SK-N-MC (cell line): Measurements from ENCODE around the gene DAP3.
"Not testable (repeated sequence)": the region's sequence is repeated elsewhere in the genome, so short reads cannot be mapped to it uniquely, and the experiment has no call there.

ENCODE experiments used
- DNase-seq: peaks from one replicate; pipeline ENCODE4 v3.0.0-alpha.2; 2011; ENCODE audit warnings: low read depth, low spot score
- H3K27ac ChIP-seq: fragments of 200-600 bp; sonication (generic); 2 replicates; pipeline ENCODE4 v1.5.1; 2016; ENCODE audit warnings: mixed run types
- H3K36me3 ChIP-seq: fragments of 200-600 bp; sonication (generic); 2 replicates; pipeline ENCODE4 v1.6.1; 2017; ENCODE audit warnings: antibody characterized with exemption, low read length, mixed read lengths; ENCODE audit not compliant: insufficient read depth
- H3K4me3 ChIP-seq: fragments of 200-600 bp; sonication (generic); 2 replicates; pipeline ENCODE4 v1.5.1; 2016
- H3K9ac ChIP-seq: fragments of 200-600 bp; sonication (generic); 2 replicates; pipeline ENCODE4 v1.8.0; 2017; ENCODE audit warnings: mixed run types, mixed read lengths; ENCODE audit not compliant: insufficient read length
- H3K9me3 ChIP-seq: fragments of 200-600 bp; sonication (generic); 2 replicates; pipeline ENCODE4 v1.6.1; 2017; ENCODE audit warnings: low read depth, mild to moderate bottlenecking, antibody characterized with exemption, low read length, moderate library complexity, mixed read lengths
- EZH2 ChIP-seq: fragments of 200-600 bp; sonication (generic); IDR thresholded peaks from one replicate; pipeline ENCODE4 v1.6.1; 2017; ENCODE audit warnings: antibody characterized with exemption
- FOXP2 ChIP-seq: optimal IDR thresholded peaks from 2 replicates; pipeline ENCODE3; 2011; ENCODE audit warnings: mild to moderate bottlenecking, moderate library complexity; ENCODE audit not compliant: insufficient read depth; ENCODE audit errors: extremely low read length, control extremely low read depth
- POLR2AphosphoS5 ChIP-seq: IDR thresholded peaks from 2 replicates; pipeline ENCODE4 v1.6.1; 2012; ENCODE audit warnings: mild to moderate bottlenecking, low read depth, low read length, borderline replicate concordance

Gene DAP3

GRCh38 chr1:155695072-155695471, 6.2 kb downstream of the DAP3 start:
- Histone ChIP-seq H3K9ac (no peak overlapping the region), H3K9me3 (peaks cover 8% of the 10 kb centered on the region), H3K4me3 (no peak overlapping the region), H3K36me3 (peaks cover 53% of the 10 kb centered on the region), H3K27ac (peak overlapping the region; percentile 25; the same call in 1 of the 2 replicates)
- no peak for TF ChIP-seq POLR2AphosphoS5
- no peak for TF ChIP-seq EZH2
- TF ChIP-seq FOXP2: no peak
- DNase-seq: no peak

- H3K36me3 ChIP-seq: peaks cover 48% of the 10 kb centered on the region
Measured at GRCh38 chr1:155695608-155696007, 6.7 kb downstream of the DAP3 start.

GRCh38 chr1:155696524-155696923, 7.6 kb downstream of the DAP3 start:
- H3K9ac ChIP-seq: no peak overlapping the region
- no peak for TF ChIP-seq EZH2
- TF ChIP-seq FOXP2: no peak
- no peak for TF ChIP-seq POLR2AphosphoS5
- H3K36me3 ChIP-seq: peaks cover 39% of the 10 kb centered on the region
- peaks cover 5% of the 10 kb centered on the region; the same call in 1 of the 2 replicates for H3K9me3 ChIP-seq
- H3K27ac ChIP-seq: no peak overlapping the region
- H3K4me3 ChIP-seq: no peak overlapping the region
- DNase-seq: no peak

More at GRCh38 chr1:155695608-155696007, 6.7 kb downstream of the DAP3 start:
- Histone ChIP-seq H3K27ac (no peak overlapping the region), H3K4me3 (no peak overlapping the region), H3K9me3 (peaks cover 8% of the 10 kb centered on the region), H3K9ac (no peak overlapping the region)
- DNase-seq: no peak
- TF ChIP-seq FOXP2: no peak
- TF ChIP-seq EZH2: no peak
- no peak for TF ChIP-seq POLR2AphosphoS5

- H3K9ac ChIP-seq: no peak overlapping the region
- no peak for DNase-seq
- H3K36me3 ChIP-seq: peaks cover 34% of the 10 kb centered on the region
- no peak overlapping the region for H3K4me3 ChIP-seq
- H3K9me3 ChIP-seq: peaks cover 5% of the 10 kb centered on the region; the same call in 1 of the 2 replicates
- TF ChIP-seq POLR2AphosphoS5 (no peak), FOXP2 (no peak), EZH2 (no peak)
- H3K27ac ChIP-seq: no peak overlapping the region
Measured at GRCh38 chr1:155697046-155697445, 8.2 kb downstream of the DAP3 start.

GRCh38 chr1:155697616-155698015, 8.7 kb downstream of the DAP3 start:
- DNase-seq, H3K4me3 ChIP-seq, H3K9ac ChIP-seq, H3K9me3 ChIP-seq: not testable (repeated sequence)
- Histone ChIP-seq H3K27ac (0 out of 2 replicates have a peak overlapping the region, but pooled peaks have one; percentile 31), H3K36me3 (peaks cover 28% of the 10 kb centered on the region)

- peaks cover 19% of the 10 kb centered on the region for H3K36me3 ChIP-seq
- no peak overlapping the region for H3K4me3 ChIP-seq
Measured at GRCh38 chr1:155698382-155699038, 9.6 kb downstream of the DAP3 start.

GRCh38 chr1:155699062-155699461, 10.2 kb downstream of the DAP3 start:
- H3K9ac ChIP-seq, H3K9me3 ChIP-seq, H3K4me3 ChIP-seq, DNase-seq: not testable (repeated sequence)
- Histone ChIP-seq H3K36me3 (peaks cover 17% of the 10 kb centered on the region), H3K27ac (peak overlapping the region; percentile 60)

More at GRCh38 chr1:155698382-155699038, 9.6 kb downstream of the DAP3 start:
- H3K9me3 ChIP-seq: peaks cover 5% of the 10 kb centered on the region; the same call in 1 of the 2 replicates
- no peak for DNase-seq
- no peak overlapping the region for H3K9ac ChIP-seq
- peak overlapping the region; percentile 60 for H3K27ac ChIP-seq
- TF ChIP-seq EZH2 (no peak), FOXP2 (no peak), POLR2AphosphoS5 (no peak)

- not testable (repeated sequence) for H3K27ac ChIP-seq, DNase-seq, H3K36me3 ChIP-seq, H3K9ac ChIP-seq, H3K9me3 ChIP-seq, H3K4me3 ChIP-seq
Measured at GRCh38 chr1:155701675-155702074, 12.8 kb downstream of the DAP3 start.

- no peak for DNase-seq
- H3K4me3 ChIP-seq: no peak overlapping the region
- peaks cover 5% of the 10 kb centered on the region; the same call in 1 of the 2 replicates for H3K36me3 ChIP-seq
- no peak overlapping the region for H3K27ac ChIP-seq
- no peaks in the 10 kb centered on the region; the same call in 1 of the 2 replicates for H3K9me3 ChIP-seq
- no peak overlapping the region for H3K9ac ChIP-seq
- TF ChIP-seq FOXP2 (no peak), POLR2AphosphoS5 (no peak)
Measured at GRCh38 chr1:155703216-155703615, 14.3 kb downstream of the DAP3 start.

GRCh38 chr1:155704414-155704813, 15.5 kb downstream of the DAP3 start:
- H3K9ac ChIP-seq, H3K27ac ChIP-seq, H3K4me3 ChIP-seq, H3K9me3 ChIP-seq, DNase-seq: not testable (repeated sequence)
- peaks cover 14% of the 10 kb centered on the region for H3K36me3 ChIP-seq
